HUES6 (cell line): ENCODE results near the gene FRMD6.

ENCODE experiments used
- H3K27ac ChIP-seq: 2 replicates; pipeline ENCODE4 v1.7.0; 2013; ENCODE audit warnings: low read depth, mild to moderate bottlenecking, low read length, inconsistent platforms
- H3K27me3 ChIP-seq: 2 replicates; pipeline ENCODE4 v1.6.1; 2013; ENCODE audit warnings: low read length; ENCODE audit not compliant: control insufficient read depth, insufficient read depth
- H3K36me3 ChIP-seq: 2 replicates; pipeline ENCODE4 v1.6.1; 2013; ENCODE audit warnings: low read length; ENCODE audit not compliant: control insufficient read depth, insufficient read depth
- H3K4me1 ChIP-seq: 2 replicates; pipeline ENCODE4 v1.6.1; 2013; ENCODE audit warnings: low read length; ENCODE audit not compliant: control insufficient read depth, insufficient read depth
- H3K4me3 ChIP-seq: 2 replicates; pipeline ENCODE4 v1.5.1; 2013; ENCODE audit warnings: low read depth, low read length
- H3K9ac ChIP-seq: one replicate; pipeline ENCODE4 v1.6.1; 2013; ENCODE audit warnings: mild to moderate bottlenecking, low read length
- H3K9me3 ChIP-seq: 2 replicates; pipeline ENCODE4 v1.6.1; 2013; ENCODE audit warnings: low read depth, low read length; ENCODE audit not compliant: control insufficient read depth, insufficient read depth

FRMD6 gene

GRCh38 chr14:51723990-51724389 lies 72.3 kb downstream of the FRMD6 start:
- Histone ChIP-seq H3K27me3 (no peaks in the 10 kb centered on the region), H3K36me3 (peaks cover 81% of the 10 kb centered on the region), H3K4me3 (no peak overlapping the region), H3K27ac (no peak overlapping the region), H3K9ac (no peak overlapping the region), H3K4me1 (no peaks in the 10 kb centered on the region; the same call in 1 of the 2 replicates), H3K9me3 (no peaks in the 10 kb centered on the region)

GRCh38 chr14:51724650-51725049 lies 72.9 kb downstream of the FRMD6 start:
- Histone ChIP-seq H3K27ac (no peak overlapping the region), H3K9me3 (no peaks in the 10 kb centered on the region), H3K9ac (no peak overlapping the region), H3K4me1 (no peaks in the 10 kb centered on the region; the same call in 1 of the 2 replicates), H3K27me3 (no peaks in the 10 kb centered on the region), H3K36me3 (peaks cover 75% of the 10 kb centered on the region), H3K4me3 (no peak overlapping the region)

DNA sequence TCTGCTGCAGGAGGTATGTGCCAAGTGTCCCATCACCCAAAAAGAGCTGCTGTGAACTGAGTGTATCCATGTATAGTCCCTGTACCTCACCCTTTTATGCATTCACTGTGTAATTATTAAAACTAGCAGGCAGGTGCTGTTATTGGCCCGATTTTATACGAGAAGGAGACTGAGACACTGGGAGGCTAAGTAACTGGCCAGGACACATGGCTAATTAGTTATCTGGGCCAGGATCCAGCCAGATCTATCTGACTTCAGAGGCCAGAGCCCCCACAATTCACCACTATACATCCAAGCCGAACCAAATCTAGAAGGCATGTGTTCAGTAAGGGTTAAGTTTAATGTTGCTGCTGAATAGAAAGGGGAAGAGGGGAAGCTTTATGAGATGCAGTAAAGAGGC lies 73.4 kb downstream of the FRMD6 start:
- Histone ChIP-seq H3K27ac (no peak overlapping the region), H3K27me3 (no peaks in the 10 kb centered on the region), H3K4me1 (no peaks in the 10 kb centered on the region; the same call in 1 of the 2 replicates), H3K36me3 (peaks cover 71% of the 10 kb centered on the region), H3K4me3 (no peak overlapping the region), H3K9me3 (no peaks in the 10 kb centered on the region), H3K9ac (no peak overlapping the region)

GRCh38 chr14:51726166-51726899 lies 74.6 kb downstream of the FRMD6 start:
- Histone ChIP-seq H3K27me3 (no peaks in the 10 kb centered on the region), H3K4me1 (no peaks in the 10 kb centered on the region; the same call in 1 of the 2 replicates), H3K36me3 (peaks cover 61% of the 10 kb centered on the region), H3K4me3 (no peak overlapping the region), H3K9me3 (no peaks in the 10 kb centered on the region), H3K9ac (no peak overlapping the region), H3K27ac (no peak overlapping the region)

GRCh38 chr14:51727526-51727925 lies 75.8 kb downstream of the FRMD6 start:
- H3K27ac ChIP-seq, result no peak overlapping the region
- no peaks in the 10 kb centered on the region; the same call in 1 of the 2 replicates for H3K4me1 ChIP-seq
- no peaks in the 10 kb centered on the region for H3K9me3 ChIP-seq
- H3K4me3 ChIP-seq, result no peak overlapping the region
- H3K27me3 ChIP-seq, result no peaks in the 10 kb centered on the region
- H3K36me3 ChIP-seq, result peaks cover 51% of the 10 kb centered on the region
- H3K9ac ChIP-seq, result no peak overlapping the region

- Histone ChIP-seq H3K9ac (no peak overlapping the region), H3K27me3 (no peaks in the 10 kb centered on the region), H3K4me3 (no peak overlapping the region), H3K36me3 (peaks cover 33% of the 10 kb centered on the region), H3K9me3 (no peaks in the 10 kb centered on the region), H3K27ac (no peak overlapping the region), H3K4me1 (no peaks in the 10 kb centered on the region; the same call in 1 of the 2 replicates)
Observed at GRCh38 chr14:51730098-51730497, 78.4 kb downstream of the FRMD6 start.

GRCh38 chr14:51730684-51731083 lies 79.0 kb downstream of the FRMD6 start:
- Histone ChIP-seq H3K4me3 (no peak overlapping the region), H3K4me1 (no peaks in the 10 kb centered on the region; the same call in 1 of the 2 replicates), H3K36me3 (peaks cover 29% of the 10 kb centered on the region), H3K27me3 (no peaks in the 10 kb centered on the region), H3K9ac (no peak overlapping the region), H3K27ac (no peak overlapping the region), H3K9me3 (no peaks in the 10 kb centered on the region)

- H3K4me1 ChIP-seq, result no peaks in the 10 kb centered on the region
- no peak overlapping the region for H3K9ac ChIP-seq
- H3K4me3 ChIP-seq, result no peak overlapping the region
- peaks cover 12% of the 10 kb centered on the region for H3K36me3 ChIP-seq
- H3K27me3 ChIP-seq, result no peaks in the 10 kb centered on the region
- H3K27ac ChIP-seq, result no peak overlapping the region
- no peaks in the 10 kb centered on the region for H3K9me3 ChIP-seq
Observed at GRCh38 chr14:51732494-51733112, 80.9 kb downstream of the FRMD6 start.

GRCh38 chr14:51733147-51733546 lies 81.4 kb downstream of the FRMD6 start:
- Histone ChIP-seq H3K36me3 (peaks cover 6% of the 10 kb centered on the region), H3K27ac (no peak overlapping the region), H3K9me3 (no peaks in the 10 kb centered on the region), H3K27me3 (no peaks in the 10 kb centered on the region), H3K9ac (no peak overlapping the region), H3K4me3 (no peak overlapping the region), H3K4me1 (no peaks in the 10 kb centered on the region)

GRCh38 chr14:51735851-51736250 lies 84.1 kb downstream of the FRMD6 start:
- Histone ChIP-seq H3K9me3 (no peaks in the 10 kb centered on the region), H3K4me3 (no peak overlapping the region), H3K36me3 (no peaks in the 10 kb centered on the region), H3K27me3 (no peaks in the 10 kb centered on the region), H3K4me1 (no peaks in the 10 kb centered on the region), H3K27ac (no peak overlapping the region), H3K9ac (no peak overlapping the region)

- H3K27ac ChIP-seq, result no peak overlapping the region
- no peaks in the 10 kb centered on the region for H3K9me3 ChIP-seq
- peaks cover under 1% of the 10 kb centered on the region; the same call in 1 of the 2 replicates for H3K27me3 ChIP-seq
Observed at GRCh38 chr14:51738754-51739153, 87.0 kb downstream of the FRMD6 start.

More at GRCh38 chr14:51738754-51739153, 87.0 kb downstream of the FRMD6 start:
- Histone ChIP-seq H3K36me3 (no peaks in the 10 kb centered on the region), H3K4me1 (no peaks in the 10 kb centered on the region), H3K4me3 (no peak overlapping the region), H3K9ac (no peak overlapping the region)
